ENCODE data around the gene NCOA7. TPM values are rescaled to one million over a fixed set of nuclear protein-coding genes. Genes with fewer than 3 reads are reported as not detected.

The NCOA7 gene
- total and polyA plus RNA-seq, 2 of the 8 experiments (the other 6 are each of a cell fraction or from before 2014, with no cell fraction given), result 2.6 to 10.7 TPM

GRCh38 chr6:125939026-125939425 is 148.3 kb downstream of the NCOA7 start:
- H3K23me2 ChIP-seq (ENCODE audit: low read depth, low read length), result no peaks in the 10 kb centered on the region
- no peak overlapping the region for H3K14ac ChIP-seq (ENCODE audit: insufficient read length)
- no peak for DNase-seq (ENCODE audit: low read depth in 1 of 2, low spot score in 2 of 2)
- H4K20me1 ChIP-seq (replicated peaks in 1 of 2; ENCODE audit: control insufficient read depth in 1 of 2, insufficient read depth in 2 of 2, low read length in 2 of 2), result no peaks in the 10 kb centered on the region
- H2BK20ac ChIP-seq (ENCODE audit: low read length), result no peak overlapping the region
- no peak overlapping the region for H2BK12ac ChIP-seq (ENCODE audit: low read depth, low read length)
- H3K4ac ChIP-seq (replicated peaks; ENCODE audit: insufficient read length, low read depth, low read length), result no peak overlapping the region
- no peaks in the 10 kb centered on the region for H3K4me1 ChIP-seq (replicated peaks in 1 of 4; ENCODE audit: control insufficient read depth in 3 of 4, insufficient read depth in 4 of 4, low read length in 3 of 4)
- TF ChIP-seq EP300 (IDR thresholded peaks at IDR 0.05; ENCODE audit: borderline replicate concordance in 1 of 2, low read depth in 2 of 2, low read length in 2 of 2), result no peak
- H4K91ac ChIP-seq (replicated peaks; ENCODE audit: insufficient read length, low read length), result no peak overlapping the region
- no peaks in the 10 kb centered on the region; a peak in 2 of 7 replicates for H3K27me3 ChIP-seq (replicated peaks in 1 of 4; ENCODE audit: control insufficient read depth in 3 of 4, extremely low read depth in 1 of 4, insufficient read depth in 3 of 4, low read length in 3 of 4)
- H3K36me3 ChIP-seq (ENCODE audit: control insufficient read depth in 2 of 4, insufficient read depth in 4 of 4, low read length in 3 of 4), result no peaks in the 10 kb centered on the region
- no peak overlapping the region for H3K23ac ChIP-seq (ENCODE audit: insufficient read length)
- POLR2A ChIA-PET (ENCODE audit: partially characterized antibody), result no interaction called here
- WGBS, 2 experiments (ENCODE audit: extremely low coverage in 1 of 2, insufficient coverage in 1 of 2, insufficient read length in 1 of 2, insufficient replicate concordance in 2 of 2, low coverage in 1 of 2, low lambda C conversion rate in 2 of 2, missing lambda C conversion rate in 1 of 2), result 86% methylated on average over 1 of the region's 1 CpG; no CpG with 5 or more reads in 1 of the 2 experiments
- no peak overlapping the region for H3K27ac ChIP-seq (ENCODE audit: low read depth, low read length)
- no peak overlapping the region for H3K18ac ChIP-seq (ENCODE audit: extremely low read depth, low read length)
- no peaks in the 10 kb centered on the region for H3K79me1 ChIP-seq (ENCODE audit: low read depth, low read length)
- H2AFZ ChIP-seq (ENCODE audit: low read length), result no peak overlapping the region
- no peak overlapping the region for H4K8ac ChIP-seq (ENCODE audit: extremely low read depth, insufficient read depth, low read length)
- H3K4me2 ChIP-seq (ENCODE audit: insufficient read depth in 1 of 2, low read depth in 2 of 2, low read length in 2 of 2), result no peak overlapping the region
- no peak overlapping the region for H3K4me3 ChIP-seq (ENCODE audit: extremely low read depth in 1 of 4, insufficient read depth in 2 of 4, low read depth in 3 of 4, low read length in 4 of 4)
- H3K9me3 ChIP-seq (ENCODE audit: insufficient read depth in 2 of 2, low read depth in 1 of 2, low read length in 1 of 2), result no peaks in the 10 kb centered on the region
- no peak overlapping the region for H2BK5ac ChIP-seq (ENCODE audit: low read depth, low read length)
- H3K79me2 ChIP-seq (ENCODE audit: control insufficient read depth in 1 of 2, insufficient read depth in 2 of 2, low read length in 2 of 2), result no peaks in the 10 kb centered on the region
- FAIRE-seq, result no peak
- CTCF ChIA-PET (ENCODE audit: partially characterized antibody), result interaction anchor here (1.0 to 3.7 kb wide), 7 partner anchors 9 to 49 kb away, joined by 3 to 13 read pairs (median 4); partner anchors contain the start of gene HINT3
- H4K5ac ChIP-seq (ENCODE audit: insufficient read length, low read depth, low read length), result no peak overlapping the region
- H2BK120ac ChIP-seq (replicated peaks; ENCODE audit: low read depth, low read length), result no peak overlapping the region
- H2AK5ac ChIP-seq (ENCODE audit: low read depth, low read length), result no peak overlapping the region
- no peak overlapping the region for H3K56ac ChIP-seq (replicated peaks; ENCODE audit: insufficient read length, low read depth, low read length)
- no peak overlapping the region for H3K9ac ChIP-seq (replicated peaks in 1 of 4; ENCODE audit: extremely low read depth in 1 of 4, low read depth in 3 of 4, low read length in 3 of 4)
- no peak overlapping the region for H2BK15ac ChIP-seq (ENCODE audit: low read length)
